Stimulated activated effector memory CD8-positive, alpha-beta T cell treated with anti-CD3 and anti-CD28 coated beads, Interleukin-12 subunit alpha, Interleukin-12 subunit beta, amount 100 ng/mL, for 72 hours (primary cell): Measurements from ENCODE around the gene HDAC9.

Source experiments
- ATAC-seq: fragments of 150-1000 bp; cut with Tn5 transposase; 2 replicates; pipeline ENCODE4 v1.10.0; 2021
- DNase-seq, 2 donors: peaks; one replicate each; pipeline ENCODE4 v3.0.0; 2021 to 2022; ENCODE audit warnings: low spot score in 2 of 2
- H3K27ac Mint-ChIP-seq: one replicate; pipeline ENCODE4 v1.8.0; 2022; ENCODE audit warnings: mild to moderate bottlenecking, mixed read lengths
- H3K36me3 Mint-ChIP-seq: one replicate; pipeline ENCODE4 v1.8.0; 2022; ENCODE audit warnings: mild to moderate bottlenecking, mixed read lengths
- H3K4me1 Mint-ChIP-seq: one replicate; pipeline ENCODE4 v1.8.0; 2022; ENCODE audit warnings: mixed read lengths
- H3K4me3 Mint-ChIP-seq: one replicate; pipeline ENCODE4 v1.8.0; 2022; ENCODE audit warnings: mild to moderate bottlenecking, mixed read lengths
- H3K9me3 Mint-ChIP-seq: one replicate; pipeline ENCODE4 v1.8.0; 2022; ENCODE audit warnings: mixed read lengths

HDAC9 gene

GRCh38 chr7:18655912-18656311 is 160.4 kb downstream of the HDAC9 start:
- Mint-ChIP-seq H3K4me1 (no peaks in the 10 kb centered on the region), H3K27ac (no peak overlapping the region), H3K36me3 (no peaks in the 10 kb centered on the region), H3K4me3 (no peak overlapping the region), H3K9me3 (no peaks in the 10 kb centered on the region)
- no peak for DNase-seq
- no peak for ATAC-seq

GRCh38 chr7:18656362-18656761 is 160.8 kb downstream of the HDAC9 start:
- no peaks in the 10 kb centered on the region for H3K9me3 Mint-ChIP-seq
- ATAC-seq (no peak), DNase-seq (no peak)
- H3K27ac Mint-ChIP-seq = no peak overlapping the region
- H3K4me1 Mint-ChIP-seq = no peaks in the 10 kb centered on the region
- H3K36me3 Mint-ChIP-seq = no peaks in the 10 kb centered on the region
- H3K4me3 Mint-ChIP-seq = no peak overlapping the region

- Mint-ChIP-seq H3K4me3 (no peak overlapping the region), H3K36me3 (no peaks in the 10 kb centered on the region), H3K27ac (no peak overlapping the region), H3K4me1 (no peaks in the 10 kb centered on the region), H3K9me3 (no peaks in the 10 kb centered on the region)
- DNase-seq (no peak), ATAC-seq (no peak)
Observed at GRCh38 chr7:18659746-18660145, 164.2 kb downstream of the HDAC9 start.

GRCh38 chr7:18663321-18663720 is 167.8 kb downstream of the HDAC9 start:
- DNase-seq (no peak), ATAC-seq (peak; percentile 18)
- Mint-ChIP-seq H3K9me3 (no peaks in the 10 kb centered on the region), H3K4me1 (peaks cover 7% of the 10 kb centered on the region), H3K36me3 (peaks cover 17% of the 10 kb centered on the region), H3K4me3 (no peak overlapping the region), H3K27ac (no peak overlapping the region)

- H3K9me3 Mint-ChIP-seq = no peaks in the 10 kb centered on the region
- ATAC-seq (peak; percentile 96), DNase-seq (peak; percentile 75 to 80)
- H3K4me1 Mint-ChIP-seq = peaks cover 7% of the 10 kb centered on the region
- H3K36me3 Mint-ChIP-seq = peaks cover 23% of the 10 kb centered on the region
- no peak overlapping the region for H3K4me3 Mint-ChIP-seq
- H3K27ac Mint-ChIP-seq = no peak overlapping the region
Observed at GRCh38 chr7:18666107-18666728, 170.7 kb downstream of the HDAC9 start.

- Mint-ChIP-seq H3K27ac (no peak overlapping the region), H3K4me3 (no peak overlapping the region), H3K36me3 (peaks cover 23% of the 10 kb centered on the region), H3K9me3 (no peaks in the 10 kb centered on the region), H3K4me1 (peaks cover 7% of the 10 kb centered on the region)
- ATAC-seq = no peak
- DNase-seq = no peak
Observed at GRCh38 chr7:18667466-18667865, 171.9 kb downstream of the HDAC9 start.

GRCh38 chr7:18671176-18671575 is 175.6 kb downstream of the HDAC9 start:
- peaks cover 3% of the 10 kb centered on the region for H3K4me1 Mint-ChIP-seq
- no peak for ATAC-seq
- DNase-seq = no peak
- no peaks in the 10 kb centered on the region for H3K9me3 Mint-ChIP-seq
- no peak overlapping the region for H3K27ac Mint-ChIP-seq
- H3K4me3 Mint-ChIP-seq = no peak overlapping the region
- peaks cover 19% of the 10 kb centered on the region for H3K36me3 Mint-ChIP-seq

- H3K4me3 Mint-ChIP-seq = no peak overlapping the region
- no peaks in the 10 kb centered on the region for H3K4me1 Mint-ChIP-seq
- ATAC-seq (no peak), DNase-seq (no peak)
- no peaks in the 10 kb centered on the region for H3K36me3 Mint-ChIP-seq
- no peak overlapping the region for H3K27ac Mint-ChIP-seq
- H3K9me3 Mint-ChIP-seq = no peaks in the 10 kb centered on the region
Observed at GRCh38 chr7:18675579-18675978, 180.0 kb downstream of the HDAC9 start.

- no peaks in the 10 kb centered on the region for H3K4me1 Mint-ChIP-seq
- no peak overlapping the region for H3K4me3 Mint-ChIP-seq
- no peak for DNase-seq
- no peaks in the 10 kb centered on the region for H3K36me3 Mint-ChIP-seq
- ATAC-seq = no peak
- H3K9me3 Mint-ChIP-seq = no peaks in the 10 kb centered on the region
- no peak overlapping the region for H3K27ac Mint-ChIP-seq
Observed at GRCh38 chr7:18679261-18679660, 183.7 kb downstream of the HDAC9 start.

- no peak overlapping the region for H3K27ac Mint-ChIP-seq
- no peak overlapping the region for H3K4me3 Mint-ChIP-seq
Observed at GRCh38 chr7:18680576-18680975, 185.0 kb downstream of the HDAC9 start.

GRCh38 chr7:18684916-18685315 is 189.4 kb downstream of the HDAC9 start:
- DNase-seq (no peak), ATAC-seq (no peak)
- Mint-ChIP-seq H3K27ac (no peak overlapping the region), H3K4me1 (no peaks in the 10 kb centered on the region), H3K36me3 (no peaks in the 10 kb centered on the region), H3K4me3 (no peak overlapping the region), H3K9me3 (no peaks in the 10 kb centered on the region)

More at GRCh38 chr7:18680576-18680975, 185.0 kb downstream of the HDAC9 start:
- Mint-ChIP-seq H3K9me3 (no peaks in the 10 kb centered on the region), H3K4me1 (no peaks in the 10 kb centered on the region), H3K36me3 (no peaks in the 10 kb centered on the region)
- ATAC-seq (no peak), DNase-seq (no peak)

- no peak overlapping the region for H3K27ac Mint-ChIP-seq
- H3K4me1 Mint-ChIP-seq = no peaks in the 10 kb centered on the region
- DNase-seq = no peak
- ATAC-seq = no peak
- no peaks in the 10 kb centered on the region for H3K36me3 Mint-ChIP-seq
- no peak overlapping the region for H3K4me3 Mint-ChIP-seq
- H3K9me3 Mint-ChIP-seq = no peaks in the 10 kb centered on the region
Observed at GRCh38 chr7:18685971-18686370, 190.4 kb downstream of the HDAC9 start.

- ATAC-seq (no peak), DNase-seq (no peak)
- H3K27ac Mint-ChIP-seq = no peak overlapping the region
- H3K9me3 Mint-ChIP-seq = no peaks in the 10 kb centered on the region
- H3K36me3 Mint-ChIP-seq = no peaks in the 10 kb centered on the region
- H3K4me3 Mint-ChIP-seq = no peak overlapping the region
- H3K4me1 Mint-ChIP-seq = no peaks in the 10 kb centered on the region
Observed at GRCh38 chr7:18689551-18689950, 194.0 kb downstream of the HDAC9 start.

GRCh38 chr7:18693406-18693805 is 197.9 kb downstream of the HDAC9 start:
- DNase-seq = no peak
- ATAC-seq = no peak
- H3K4me1 Mint-ChIP-seq = no peaks in the 10 kb centered on the region
- H3K4me3 Mint-ChIP-seq = no peak overlapping the region
- no peaks in the 10 kb centered on the region for H3K9me3 Mint-ChIP-seq
- H3K27ac Mint-ChIP-seq = no peak overlapping the region
- H3K36me3 Mint-ChIP-seq = no peaks in the 10 kb centered on the region

- Mint-ChIP-seq H3K27ac (no peak overlapping the region), H3K36me3 (no peaks in the 10 kb centered on the region), H3K4me1 (no peaks in the 10 kb centered on the region), H3K4me3 (no peak overlapping the region), H3K9me3 (no peaks in the 10 kb centered on the region)
- DNase-seq (no peak), ATAC-seq (no peak)
Observed at GRCh38 chr7:18693816-18694215, 198.3 kb downstream of the HDAC9 start.

GRCh38 chr7:18694484-18694883 is 198.9 kb downstream of the HDAC9 start:
- ATAC-seq (no peak), DNase-seq (no peak)
- Mint-ChIP-seq H3K27ac (no peak overlapping the region), H3K4me1 (no peaks in the 10 kb centered on the region), H3K4me3 (no peak overlapping the region), H3K36me3 (no peaks in the 10 kb centered on the region), H3K9me3 (no peaks in the 10 kb centered on the region)

GRCh38 chr7:18694911-18695310 is 199.4 kb downstream of the HDAC9 start:
- no peak for DNase-seq
- H3K9me3 Mint-ChIP-seq = no peaks in the 10 kb centered on the region
- H3K36me3 Mint-ChIP-seq = no peaks in the 10 kb centered on the region
- no peak overlapping the region for H3K27ac Mint-ChIP-seq
- no peak for ATAC-seq
- no peak overlapping the region for H3K4me3 Mint-ChIP-seq
- H3K4me1 Mint-ChIP-seq = no peaks in the 10 kb centered on the region
